Panc1 (cell line): ENCODE measurements around the gene TLK1. TPM values are rescaled to one million over a fixed set of nuclear protein-coding genes. Genes with fewer than 3 reads are reported as not detected.

Experiments
- ATAC-seq: fragments of 200-7000 bp; cut with Tn5 transposase; 2 replicates; pipeline ENCODE4 v1.9.1; 2020; ENCODE audit warnings: mild to moderate bottlenecking, moderate library complexity
- BruUV-seq: library from RNA; stranded (reverse); fragments of 400-500 nt; replicated peaks from 2 replicates; lab custom pipeline; 2021; lab: Mats Ljungman, UMichigan
- CTCF ChIA-PET: fragments of 300-600 bp; sonication (Branson Sonifier 250); formaldehyde crosslinking; loops from one replicate; lab custom pipeline; 2022; ENCODE audit warnings: antibody characterized with exemption; lab: Charles Lee
- POLR2A ChIA-PET: fragments of 300-600 bp; sonication (Branson Sonifier 250); formaldehyde crosslinking; loops from one replicate; lab custom pipeline; 2022; ENCODE audit warnings: antibody characterized with exemption; lab: Charles Lee
- DNase-seq: peaks from one replicate; pipeline ENCODE4 v3.0.0-alpha.2; 2010; ENCODE audit warnings: low read depth, low spot score
- H3K27ac ChIP-seq: 2 replicates; pipeline ENCODE4 v1.5.1; 2011; ENCODE audit warnings: mild to moderate bottlenecking, low read length, inconsistent platforms
- H3K27me3 ChIP-seq: fragments of 200-500 bp; sonication (Bioruptor generic); 2 replicates; pipeline ENCODE4 v1.6.0; 2014; ENCODE audit warnings: low read length, inconsistent platforms; ENCODE audit not compliant: control insufficient read depth, insufficient read depth
- H3K36me3 ChIP-seq: fragments of 200-500 bp; sonication (Bioruptor generic); 2 replicates; pipeline ENCODE4 v1.5.1; 2014; ENCODE audit warnings: inconsistent platforms, mild to moderate bottlenecking, low read length, moderate library complexity; ENCODE audit not compliant: control insufficient read depth, insufficient read depth
- H3K4me1 ChIP-seq: 2 replicates; pipeline ENCODE4 v1.5.1; 2011; ENCODE audit warnings: inconsistent platforms, mild to moderate bottlenecking, low read length, moderate library complexity; ENCODE audit not compliant: control insufficient read depth, insufficient read depth
- H3K4me3 ChIP-seq, 2 experiments: 2 replicates each; pipeline ENCODE4 v1.5.1; 2011 to 2012; ENCODE audit warnings: low read depth in 2 of 2, low read length in 2 of 2, mild to moderate bottlenecking in 2 of 2, inconsistent platforms in 1 of 2, moderate library complexity in 1 of 2
- H3K9me3 ChIP-seq: fragments of 200-500 bp; sonication (Bioruptor generic); 2 replicates; pipeline ENCODE4 v1.5.1; 2014; ENCODE audit warnings: low read depth, mild to moderate bottlenecking, inconsistent platforms, low read length, moderate library complexity; ENCODE audit not compliant: control insufficient read depth, insufficient read depth
- CTCF ChIP-seq: fragments of 450-650 bp; IDR thresholded peaks from 2 replicates; pipeline ENCODE4 v1.5.1; 2017; ENCODE audit warnings: mild to moderate bottlenecking
- POLR2AphosphoS5 ChIP-seq: IDR thresholded peaks from 2 replicates; pipeline ENCODE4 v1.6.1; 2012; ENCODE audit warnings: mild to moderate bottlenecking, low read depth, low read length, moderate library complexity
- REST ChIP-seq, 2 experiments: IDR thresholded peaks; 2 replicates each; pipeline ENCODE4 v1.6.1; 2011 to 2012; ENCODE audit warnings: low read depth in 2 of 2, control low read depth in 1 of 2, low read length in 1 of 2, mild to moderate bottlenecking in 1 of 2, moderate library complexity in 1 of 2; ENCODE audit not compliant: insufficient read depth in 1 of 2
- SIN3A ChIP-seq: IDR thresholded peaks from 2 replicates; pipeline ENCODE4 v1.6.1; 2012; ENCODE audit warnings: low read depth, mild to moderate bottlenecking, low read length, moderate library complexity, borderline replicate concordance; ENCODE audit not compliant: insufficient read depth
- TCF7L2 ChIP-seq: IDR thresholded peaks from 2 replicates; pipeline ENCODE4 v1.6.1; 2011; ENCODE audit warnings: mild to moderate bottlenecking, low read depth, low read length, inconsistent platforms
- in situ Hi-C: cut with HindIII; loops from 2 replicates; pipeline ENCODE4 v1.10.0; 2016; ENCODE audit warnings: low sequenced_read_pairs, low pct_unique_long_range_greater_than_20kb
- intact Hi-C: fragments of 100-400 bp; cut with micrococcal nuclease; formaldehyde crosslinking; loops from one replicate; pipeline ENCODE4 v1.10.0; 2022; ENCODE audit not compliant: unreplicated experiment
- total RNA-seq: library from RNA; stranded (reverse); gene quantifications from one replicate; pipeline ENCODE4 v1.2.1, GENCODE V29; 2021; ENCODE audit not compliant: unreplicated experiment

TLK1 gene
- total RNA-seq, 1 experiment from 2014 or later, result 92.9 TPM

GRCh38 chr2:171136024-171136423 is 24.7 kb downstream of the TLK1 start:
- ATAC-seq (no peak), DNase-seq (no peak)
- Histone ChIP-seq H3K27ac (no peak overlapping the region), H3K4me3 (no peak overlapping the region), H3K9me3 (no peaks in the 10 kb centered on the region), H3K36me3 (no peaks in the 10 kb centered on the region), H3K27me3 (no peaks in the 10 kb centered on the region), H3K4me1 (peaks cover 17% of the 10 kb centered on the region)
- ChIA-PET POLR2A (no interaction called here), CTCF (no interaction called here)
- TF ChIP-seq CTCF, result no peak
- TF ChIP-seq TCF7L2, result no peak
- TF ChIP-seq REST (IDR thresholded peaks at IDR 0.05; ENCODE audit: insufficient read depth in 1 of 2, low read depth in 2 of 2, low read length in 1 of 2), result no peak
- in situ Hi-C loops, result no loop called here
- no TSS peak for BruUV-seq
- intact Hi-C loops, result no loop called here

GRCh38 chr2:171134624-171135230 is 26.0 kb downstream of the TLK1 start:
- no peak for ATAC-seq
- peaks cover 9% of the 10 kb centered on the region for H3K4me1 ChIP-seq
- H3K36me3 ChIP-seq, result no peaks in the 10 kb centered on the region
- no TSS peak for BruUV-seq
- intact Hi-C loops, result no loop called here
- ChIA-PET CTCF (interaction anchor here (0.7 kb wide), 1 partner anchor 808 kb away, joined by 4 read pairs; no protein-coding TSS in a partner anchor), POLR2A (interaction anchor here (0.7 kb wide), 1 partner anchor 17 kb away, joined by 3 read pairs; no protein-coding TSS in a partner anchor)
- DNase-seq, result no peak
- H3K27me3 ChIP-seq, result no peaks in the 10 kb centered on the region
- H3K4me3 ChIP-seq, result no peak overlapping the region
- in situ Hi-C loops, result no loop called here
- no peaks in the 10 kb centered on the region for H3K9me3 ChIP-seq
- TF ChIP-seq REST (IDR thresholded peaks at IDR 0.05; ENCODE audit: insufficient read depth in 1 of 2, low read depth in 2 of 2, low read length in 1 of 2) (no peak), CTCF (no peak), TCF7L2 (no peak), POLR2AphosphoS5 (no peak), SIN3A (no peak)
- H3K27ac ChIP-seq, result no peak overlapping the region
